NB4 (cell line): Measurements from ENCODE around the gene CLN5.

Experiments
- DNase-seq: peaks from one replicate; pipeline ENCODE4 v3.0.0; 2010; ENCODE audit warnings: low read depth
- H3K4me3 ChIP-seq: one replicate; pipeline ENCODE4 v1.5.1; 2011; ENCODE audit warnings: mild to moderate bottlenecking, low read depth, low read length, moderate library complexity
- MYC ChIP-seq: IDR thresholded peaks from 2 replicates; pipeline ENCODE4 v1.6.1; 2011; ENCODE audit warnings: low read depth, low read length
- POLR2A ChIP-seq: IDR thresholded peaks from 2 replicates; pipeline ENCODE4 v1.6.1; 2011; ENCODE audit warnings: mild to moderate bottlenecking; ENCODE audit not compliant: insufficient read length; ENCODE audit errors: extremely low read depth
- TF ChIP-seq, protein P1 (sequence below): IDR thresholded peaks from 2 replicates; pipeline ENCODE4 v1.6.1; 2011; ENCODE audit warnings: low read depth, low read length
- TF ChIP-seq, protein P2 (sequence below): IDR thresholded peaks from one replicate; pipeline ENCODE4 v1.5.1; 2012; ENCODE audit warnings: low read depth, low read length

CLN5 gene

DNA sequence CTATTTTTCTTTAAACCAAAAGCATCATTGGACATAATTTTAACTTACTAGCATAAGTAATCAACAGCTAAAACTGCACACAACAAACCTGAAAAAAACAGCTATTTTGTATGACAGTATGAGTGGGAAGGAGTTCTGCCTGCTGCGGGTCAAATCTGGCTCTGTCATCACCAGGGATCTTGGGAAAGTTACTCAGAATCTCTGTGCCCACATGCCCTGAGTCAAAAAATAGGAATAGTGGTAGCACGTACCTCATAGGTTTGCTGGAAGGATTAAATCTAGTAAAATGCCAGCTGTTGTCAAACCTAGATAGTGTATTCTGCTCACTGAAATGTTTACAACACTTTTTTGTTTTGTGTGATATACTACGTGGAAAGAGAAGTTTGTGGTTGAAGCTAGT lies 1.1 kb downstream of the CLN5 start:
- TF ChIP-seq, protein P1, sequence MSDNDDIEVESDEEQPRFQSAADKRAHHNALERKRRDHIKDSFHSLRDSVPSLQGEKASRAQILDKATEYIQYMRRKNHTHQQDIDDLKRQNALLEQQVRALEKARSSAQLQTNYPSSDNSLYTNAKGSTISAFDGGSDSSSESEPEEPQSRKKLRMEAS: no peak
- TF ChIP-seq POLR2A (no peak), MYC (no peak)
- TF ChIP-seq, protein P2, sequence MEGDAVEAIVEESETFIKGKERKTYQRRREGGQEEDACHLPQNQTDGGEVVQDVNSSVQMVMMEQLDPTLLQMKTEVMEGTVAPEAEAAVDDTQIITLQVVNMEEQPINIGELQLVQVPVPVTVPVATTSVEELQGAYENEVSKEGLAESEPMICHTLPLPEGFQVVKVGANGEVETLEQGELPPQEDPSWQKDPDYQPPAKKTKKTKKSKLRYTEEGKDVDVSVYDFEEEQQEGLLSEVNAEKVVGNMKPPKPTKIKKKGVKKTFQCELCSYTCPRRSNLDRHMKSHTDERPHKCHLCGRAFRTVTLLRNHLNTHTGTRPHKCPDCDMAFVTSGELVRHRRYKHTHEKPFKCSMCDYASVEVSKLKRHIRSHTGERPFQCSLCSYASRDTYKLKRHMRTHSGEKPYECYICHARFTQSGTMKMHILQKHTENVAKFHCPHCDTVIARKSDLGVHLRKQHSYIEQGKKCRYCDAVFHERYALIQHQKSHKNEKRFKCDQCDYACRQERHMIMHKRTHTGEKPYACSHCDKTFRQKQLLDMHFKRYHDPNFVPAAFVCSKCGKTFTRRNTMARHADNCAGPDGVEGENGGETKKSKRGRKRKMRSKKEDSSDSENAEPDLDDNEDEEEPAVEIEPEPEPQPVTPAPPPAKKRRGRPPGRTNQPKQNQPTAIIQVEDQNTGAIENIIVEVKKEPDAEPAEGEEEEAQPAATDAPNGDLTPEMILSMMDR: no peak
- no peak for DNase-seq
- H3K4me3 ChIP-seq: peak overlapping the region; percentile 93

DNA sequence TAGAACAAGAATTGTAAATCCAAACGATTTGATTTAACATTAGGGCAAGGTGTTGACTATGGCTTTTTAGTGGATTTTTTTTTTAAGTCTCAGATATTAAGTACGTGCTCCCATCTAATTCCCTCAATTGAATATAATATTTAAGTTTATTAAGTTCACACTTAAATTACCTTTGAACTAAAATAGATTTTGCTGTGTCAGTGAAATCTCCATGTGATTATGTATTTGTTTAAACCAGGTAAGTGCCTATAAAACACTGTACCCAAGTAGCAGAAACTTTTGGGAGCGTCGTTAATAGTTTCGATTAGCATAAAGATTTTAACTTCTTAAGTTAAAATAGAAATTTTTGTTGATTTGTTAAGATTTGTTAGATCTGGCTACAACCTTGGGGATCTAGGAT lies 1.6 kb downstream of the CLN5 start:
- DNase-seq: no peak
- TF ChIP-seq, protein P1: no peak
- no peak for TF ChIP-seq POLR2A
- TF ChIP-seq, protein P2: no peak
- no peak for TF ChIP-seq MYC
- no peak overlapping the region for H3K4me3 ChIP-seq

DNA sequence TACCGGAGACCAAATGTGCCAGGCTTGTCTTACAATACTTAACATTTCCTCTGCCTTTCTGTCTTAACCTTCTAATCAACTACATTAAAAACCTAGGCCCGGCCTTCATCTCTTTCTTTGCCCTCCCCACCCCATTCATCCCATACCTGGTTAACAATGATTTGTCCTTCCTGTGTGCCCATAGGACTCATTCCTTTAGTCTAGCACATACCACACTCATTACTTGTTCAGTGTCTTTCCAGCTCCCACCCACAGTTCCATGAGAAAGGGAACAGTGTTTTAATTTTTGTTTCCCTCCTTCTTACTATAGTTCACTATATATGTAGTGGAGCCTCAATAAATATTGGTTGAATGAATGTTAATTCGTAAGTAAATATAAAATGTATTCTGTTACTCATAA lies 2.4 kb downstream of the CLN5 start:
- TF ChIP-seq, protein P2: no peak
- TF ChIP-seq, protein P1: no peak
- TF ChIP-seq MYC: no peak
- TF ChIP-seq POLR2A: no peak

DNA sequence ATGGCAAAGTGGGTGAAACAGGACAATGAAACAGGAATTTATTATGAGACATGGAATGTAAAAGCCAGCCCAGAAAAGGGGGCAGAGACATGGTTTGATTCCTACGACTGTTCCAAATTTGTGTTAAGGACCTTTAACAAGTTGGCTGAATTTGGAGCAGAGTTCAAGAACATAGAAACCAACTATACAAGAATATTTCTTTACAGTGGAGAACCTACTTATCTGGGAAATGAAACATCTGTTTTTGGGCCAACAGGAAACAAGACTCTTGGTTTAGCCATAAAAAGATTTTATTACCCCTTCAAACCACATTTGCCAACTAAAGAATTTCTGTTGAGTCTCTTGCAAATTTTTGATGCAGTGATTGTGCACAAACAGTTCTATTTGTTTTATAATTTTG lies 8.6 kb downstream of the CLN5 start:
- TF ChIP-seq, protein P2: no peak
- TF ChIP-seq MYC: no peak
- DNase-seq: peak; percentile 31
- no peak overlapping the region for H3K4me3 ChIP-seq

More for the DNA sequence above, 2.4 kb downstream of the CLN5 start:
- DNase-seq: no peak
- no peak overlapping the region for H3K4me3 ChIP-seq

DNA sequence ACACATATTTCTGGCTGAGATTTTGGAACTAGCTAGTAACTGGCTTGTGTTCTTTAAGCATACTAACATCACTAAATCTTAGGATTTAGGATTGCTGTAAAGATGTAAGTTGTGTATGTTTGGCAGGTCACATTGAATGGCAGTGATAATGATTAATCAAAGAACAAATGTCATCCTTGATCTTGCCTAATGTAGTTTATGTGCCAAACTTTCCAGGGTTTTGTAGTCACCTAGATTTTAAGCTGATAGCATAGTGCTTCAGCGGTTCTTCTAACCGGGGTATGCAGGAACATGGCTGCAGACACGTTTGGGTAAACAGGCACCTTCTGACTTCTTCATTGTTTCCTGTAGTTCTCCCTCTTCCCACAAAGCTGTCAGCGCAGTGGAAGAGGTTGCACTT lies 9.7 kb downstream of the CLN5 start:
- DNase-seq: no peak
- H3K4me3 ChIP-seq: no peak overlapping the region
- TF ChIP-seq, protein P2: no peak
- TF ChIP-seq POLR2A (no peak), MYC (no peak)
- TF ChIP-seq, protein P1: no peak

DNA sequence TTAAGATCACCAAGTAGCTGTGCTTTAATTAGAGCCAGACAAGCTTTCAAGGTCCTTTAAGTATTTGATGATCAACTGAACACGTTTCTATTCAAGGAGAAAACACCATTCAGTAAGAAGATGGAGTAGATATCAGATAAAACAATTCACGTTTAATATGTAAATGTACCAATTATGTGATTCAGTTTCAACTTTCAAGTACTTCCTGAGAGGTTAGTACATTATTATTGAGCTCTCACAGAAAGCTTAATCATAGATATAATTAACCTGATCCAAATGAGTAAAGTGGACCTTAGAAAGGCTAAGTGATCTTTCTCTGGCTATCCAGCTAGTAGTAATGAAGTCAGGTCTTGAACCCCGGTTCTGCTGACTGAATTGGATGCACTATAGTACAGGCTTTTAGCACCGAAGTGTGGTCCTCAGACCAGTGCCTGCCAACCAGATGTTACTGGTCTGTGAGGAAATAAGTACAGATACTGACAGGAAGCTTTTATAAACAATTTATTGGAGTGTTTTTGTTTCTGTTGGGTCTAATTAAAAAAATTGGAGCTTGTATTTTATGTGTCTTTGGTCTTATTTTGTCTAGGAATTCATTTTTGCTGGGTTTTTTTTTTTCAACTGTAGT lies 10.2 kb downstream of the CLN5 start:
- H3K4me3 ChIP-seq: no peak overlapping the region
- TF ChIP-seq POLR2A: no peak
- TF ChIP-seq, protein P1: no peak
- TF ChIP-seq MYC: 0 out of 2 replicates have a peak, but pooled peaks have one; percentile 7
- TF ChIP-seq, protein P2: no peak
- no peak for DNase-seq
